NCI-H69 (cell line): ENCODE data around the gene LANCL2.
"Not testable (repeated sequence)": the region's sequence is repeated elsewhere in the genome, so short reads cannot be mapped to it uniquely, and the experiment has no call there.

Source experiments
- DNase-seq: peaks from one replicate; lab custom pipeline; 2025; lab: John Stamatoyannopoulos, UW

LANCL2 gene, protein sequence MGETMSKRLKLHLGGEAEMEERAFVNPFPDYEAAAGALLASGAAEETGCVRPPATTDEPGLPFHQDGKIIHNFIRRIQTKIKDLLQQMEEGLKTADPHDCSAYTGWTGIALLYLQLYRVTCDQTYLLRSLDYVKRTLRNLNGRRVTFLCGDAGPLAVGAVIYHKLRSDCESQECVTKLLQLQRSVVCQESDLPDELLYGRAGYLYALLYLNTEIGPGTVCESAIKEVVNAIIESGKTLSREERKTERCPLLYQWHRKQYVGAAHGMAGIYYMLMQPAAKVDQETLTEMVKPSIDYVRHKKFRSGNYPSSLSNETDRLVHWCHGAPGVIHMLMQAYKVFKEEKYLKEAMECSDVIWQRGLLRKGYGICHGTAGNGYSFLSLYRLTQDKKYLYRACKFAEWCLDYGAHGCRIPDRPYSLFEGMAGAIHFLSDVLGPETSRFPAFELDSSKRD

DNA sequence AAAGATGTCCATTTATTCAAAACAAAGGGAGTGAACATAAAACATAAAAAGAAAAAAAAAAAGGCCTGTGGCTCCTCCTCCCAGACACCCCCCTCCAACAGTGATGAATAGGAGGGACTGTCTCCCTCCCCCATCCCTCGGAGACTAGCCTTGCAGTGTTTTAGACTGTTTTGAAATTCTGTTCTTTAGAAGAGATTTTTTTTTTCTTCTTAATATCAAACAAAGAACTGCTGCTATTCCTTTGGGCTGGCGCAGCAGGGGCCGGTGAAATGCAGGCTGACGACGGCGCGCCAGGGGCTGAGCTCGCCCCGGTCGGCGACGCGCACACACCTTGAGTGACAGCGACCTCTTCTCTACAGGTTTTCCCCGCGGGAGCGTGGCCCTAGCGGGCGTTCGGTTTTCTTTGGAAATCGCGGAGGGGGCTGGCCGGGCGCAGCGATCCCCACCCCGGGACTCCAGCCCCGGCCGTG, at the start of gene LANCL2:
LANCL2 (plus strand) TSS at position 133 of the 470 bp plus-strand sequence. CDS start 689 bp downstream, outside the sequence.
- DNase-seq: peak; percentile 88

DNA sequence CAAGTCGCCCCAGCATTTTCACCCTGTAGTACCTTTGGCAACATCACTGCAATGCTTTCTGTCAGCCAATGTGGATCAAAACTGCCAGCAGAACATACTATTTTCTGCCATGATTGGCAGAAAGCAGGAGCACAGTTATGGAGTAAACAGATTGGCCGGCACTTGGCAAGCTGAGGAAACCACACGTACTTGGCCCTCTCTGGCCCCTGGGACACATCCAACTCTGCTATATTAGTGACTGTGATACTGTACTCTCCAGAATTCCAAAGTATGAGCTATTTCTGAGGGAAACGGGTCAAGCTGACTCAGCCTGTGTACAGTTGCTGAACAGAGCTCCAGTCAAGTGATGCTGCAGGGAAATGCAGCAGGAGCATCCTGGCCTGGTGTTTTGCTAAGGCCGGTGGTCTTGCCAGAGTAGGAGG, 39.8 kb upstream of the LANCL2 start:
- no peak for DNase-seq

DNA sequence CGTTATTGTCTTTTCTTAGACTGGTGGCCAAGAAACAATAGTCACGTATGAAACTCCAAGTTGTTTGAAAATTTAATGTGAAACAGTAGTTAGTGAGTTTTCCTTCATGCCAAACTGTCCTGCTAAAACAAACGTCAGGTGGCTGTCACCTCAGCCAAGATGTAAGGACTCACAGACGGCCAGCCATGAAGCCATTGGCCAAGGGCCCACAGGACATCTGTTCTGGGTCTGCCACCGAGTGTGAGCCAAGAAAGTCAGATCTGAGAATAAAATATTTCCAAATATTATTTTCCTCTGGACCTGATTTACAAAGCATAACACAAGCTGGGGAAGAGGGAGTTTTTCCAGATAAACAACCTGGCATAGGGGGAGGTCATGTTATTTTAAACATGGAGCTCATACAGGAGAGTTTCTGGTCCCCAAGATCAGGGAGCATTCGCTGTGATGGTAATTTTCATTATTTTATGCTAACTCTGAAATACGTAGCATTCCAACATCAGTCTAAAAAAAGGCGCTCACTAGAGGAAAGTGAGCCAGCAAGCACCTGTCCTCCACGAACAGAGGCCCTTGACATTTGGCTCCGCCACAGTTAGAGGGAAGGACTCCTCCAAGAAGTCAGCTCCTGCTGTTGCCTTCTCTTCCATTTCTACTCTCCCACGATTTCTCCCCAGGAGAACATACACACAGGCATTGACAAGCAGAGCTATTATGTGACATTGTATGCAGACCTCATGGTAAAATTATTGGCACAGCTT, 38.9 kb upstream of the LANCL2 start:
- no peak for DNase-seq

DNA sequence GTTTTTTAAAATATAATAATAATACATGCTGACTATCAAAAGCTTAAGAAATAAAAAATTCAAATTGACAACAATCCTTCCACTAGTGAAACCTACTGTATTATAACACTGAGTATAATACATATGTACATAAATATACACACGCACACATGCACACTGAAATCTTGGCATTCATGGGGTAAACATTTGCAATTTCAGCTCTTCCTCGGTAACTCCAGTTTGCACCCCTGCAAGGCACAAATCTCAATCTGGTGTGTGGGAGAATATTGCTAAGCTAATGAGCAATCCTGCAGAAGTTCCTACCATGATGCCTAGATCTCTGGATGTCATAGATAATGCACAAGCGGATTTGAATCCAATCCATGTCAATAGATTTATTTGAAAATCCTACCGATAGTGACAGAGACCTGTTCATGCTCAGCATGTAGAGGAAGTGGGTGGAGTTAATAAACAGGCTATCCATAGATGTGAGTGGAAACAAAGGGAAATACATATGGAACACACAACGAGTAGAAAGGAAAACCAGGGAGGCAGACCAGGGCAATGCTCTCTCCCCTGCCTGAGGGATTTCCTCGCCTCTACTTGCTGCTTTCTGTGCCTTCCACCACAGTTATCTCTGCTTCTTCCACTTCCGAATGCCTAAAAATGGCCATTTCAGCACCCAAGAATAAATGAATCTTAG, 38.1 kb upstream of the LANCL2 start:
- no peak for DNase-seq

DNA sequence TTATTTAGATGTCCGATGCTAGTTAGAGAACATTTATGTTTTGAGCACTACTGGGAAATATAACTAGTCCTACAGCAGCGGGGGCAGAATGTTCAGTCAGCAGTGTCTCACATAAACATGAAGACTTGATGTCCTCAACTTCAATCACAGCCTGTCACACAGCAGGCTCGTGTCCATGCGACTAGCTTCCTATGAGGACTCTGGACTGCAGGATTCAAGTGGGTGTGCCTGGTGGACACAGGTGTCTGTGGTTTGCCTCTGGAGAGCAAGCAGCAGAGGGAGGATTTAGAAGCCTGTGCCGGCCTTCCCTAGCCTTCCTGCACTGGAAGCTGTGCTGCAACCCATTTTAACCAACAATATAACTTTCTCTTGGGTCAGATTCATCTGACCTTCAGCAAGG, 30.0 kb upstream of the LANCL2 start:
- DNase-seq: no peak

DNA sequence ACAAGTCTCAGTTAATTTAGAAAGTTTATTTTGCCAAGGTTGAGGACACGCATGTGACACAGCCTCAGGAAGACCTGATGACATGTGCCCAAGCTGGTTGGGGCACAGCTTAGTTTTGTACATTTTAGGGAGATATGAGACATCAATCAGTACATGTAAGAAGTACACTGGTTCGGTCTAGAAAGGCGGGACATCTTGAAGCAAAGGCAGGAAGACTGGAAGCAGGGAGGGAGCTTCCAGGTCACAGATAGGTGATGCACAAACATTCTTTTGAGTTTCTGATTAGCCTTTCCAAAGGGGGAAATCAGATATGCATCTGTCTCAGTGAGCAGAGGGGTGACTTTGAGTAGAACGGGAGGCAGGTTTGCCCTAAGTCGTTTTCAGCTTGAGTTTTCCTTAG, 29.4 kb upstream of the LANCL2 start:
- DNase-seq: no peak

DNA sequence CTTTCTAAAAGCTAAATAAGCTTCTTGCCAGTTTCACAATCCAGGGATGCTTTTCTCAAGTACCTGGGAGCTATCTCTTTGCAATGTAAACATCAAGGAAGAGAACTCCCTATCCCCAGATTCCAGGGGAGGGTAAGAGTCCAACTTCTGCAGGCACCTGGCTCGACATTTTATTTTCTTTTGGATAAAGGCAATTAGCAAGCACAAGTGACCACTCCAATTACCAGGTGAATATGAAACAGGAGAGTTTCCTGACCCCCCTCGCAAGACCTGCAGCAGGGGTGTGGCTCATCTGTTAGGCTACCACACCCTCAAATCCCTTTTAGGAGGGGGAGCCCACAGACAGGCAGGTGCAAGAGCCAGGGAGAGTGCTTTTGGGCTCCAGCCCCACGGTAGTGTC, 28.6 kb upstream of the LANCL2 start:
- no peak for DNase-seq

DNA sequence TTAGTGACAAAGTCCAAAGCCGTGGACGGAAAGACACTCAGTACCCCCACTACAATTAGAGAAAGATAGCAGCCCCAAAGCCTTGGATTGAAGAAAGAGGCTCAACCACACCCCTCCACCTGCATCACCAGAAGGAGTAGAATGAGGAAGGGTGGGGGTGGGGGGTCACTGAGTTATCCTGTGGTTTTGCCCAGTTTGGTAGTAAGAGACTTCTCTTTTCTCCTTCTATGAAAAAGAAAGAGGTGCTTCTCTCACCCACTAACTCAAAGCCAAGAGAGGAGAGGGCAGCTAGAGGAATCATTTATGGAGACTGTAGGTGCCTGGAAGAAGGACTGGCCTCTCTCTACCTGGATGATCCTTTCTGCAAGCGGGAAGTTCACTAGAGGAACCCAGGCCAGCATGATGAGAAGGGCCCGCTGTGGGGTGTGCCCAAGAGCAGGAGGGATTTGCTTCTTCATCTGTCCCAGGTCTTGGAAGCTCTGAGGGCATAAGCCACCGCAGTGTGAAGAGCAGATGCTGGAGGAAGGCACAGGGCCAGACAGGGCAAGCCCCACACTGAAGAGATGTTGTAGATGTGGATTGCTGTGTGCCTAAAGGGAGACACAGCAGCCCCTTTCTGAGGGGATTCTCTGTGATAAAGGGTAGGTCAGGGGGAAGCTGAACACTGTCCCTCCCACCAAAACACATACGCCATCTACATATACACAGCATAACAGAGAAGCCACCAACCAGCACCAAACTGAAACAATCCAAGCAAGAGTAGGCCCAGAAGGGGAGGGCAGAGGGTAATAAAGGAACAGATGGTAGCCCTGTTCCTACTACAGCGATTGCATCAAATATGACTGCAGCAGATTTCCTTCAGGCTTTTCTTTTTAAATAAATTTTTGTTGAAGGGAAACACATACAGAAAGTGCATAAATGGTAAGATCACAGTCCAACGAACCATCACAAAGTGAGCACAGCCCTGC, 25.8 kb upstream of the LANCL2 start:
- no peak for DNase-seq

DNA sequence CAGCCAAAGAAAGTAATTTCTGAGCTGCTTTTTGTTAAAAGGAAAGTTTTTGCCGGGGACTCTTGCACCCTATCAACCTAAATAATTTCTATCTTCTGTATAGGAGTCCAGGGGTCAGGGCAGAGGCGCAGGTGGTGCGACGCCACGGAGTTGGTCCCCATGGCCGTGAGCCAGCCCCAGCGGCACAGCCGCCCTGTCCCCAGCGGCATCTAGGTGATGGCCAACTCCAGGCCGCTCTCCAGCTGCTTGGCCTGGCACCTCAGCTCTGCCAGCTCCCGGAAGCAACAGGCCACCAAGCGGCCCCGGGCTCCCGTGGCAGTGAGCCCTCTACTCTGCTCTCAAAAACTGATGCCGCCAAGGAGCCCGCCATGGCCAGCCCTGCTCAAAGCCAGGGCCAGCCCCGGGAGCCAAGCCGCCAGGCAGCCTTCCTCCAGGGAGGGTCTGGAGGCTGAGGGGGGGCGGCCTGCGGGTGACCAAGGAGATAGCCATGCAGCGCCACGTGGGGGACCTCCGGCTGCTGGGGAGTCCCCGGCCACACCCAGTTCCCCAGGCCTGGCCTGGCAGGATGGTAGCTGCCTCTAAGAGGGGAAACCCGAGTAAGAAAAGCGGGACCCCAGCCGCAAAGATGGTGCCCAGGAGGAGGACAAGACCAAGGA, 22.8 kb upstream of the LANCL2 start:
- DNase-seq: no peak

DNA sequence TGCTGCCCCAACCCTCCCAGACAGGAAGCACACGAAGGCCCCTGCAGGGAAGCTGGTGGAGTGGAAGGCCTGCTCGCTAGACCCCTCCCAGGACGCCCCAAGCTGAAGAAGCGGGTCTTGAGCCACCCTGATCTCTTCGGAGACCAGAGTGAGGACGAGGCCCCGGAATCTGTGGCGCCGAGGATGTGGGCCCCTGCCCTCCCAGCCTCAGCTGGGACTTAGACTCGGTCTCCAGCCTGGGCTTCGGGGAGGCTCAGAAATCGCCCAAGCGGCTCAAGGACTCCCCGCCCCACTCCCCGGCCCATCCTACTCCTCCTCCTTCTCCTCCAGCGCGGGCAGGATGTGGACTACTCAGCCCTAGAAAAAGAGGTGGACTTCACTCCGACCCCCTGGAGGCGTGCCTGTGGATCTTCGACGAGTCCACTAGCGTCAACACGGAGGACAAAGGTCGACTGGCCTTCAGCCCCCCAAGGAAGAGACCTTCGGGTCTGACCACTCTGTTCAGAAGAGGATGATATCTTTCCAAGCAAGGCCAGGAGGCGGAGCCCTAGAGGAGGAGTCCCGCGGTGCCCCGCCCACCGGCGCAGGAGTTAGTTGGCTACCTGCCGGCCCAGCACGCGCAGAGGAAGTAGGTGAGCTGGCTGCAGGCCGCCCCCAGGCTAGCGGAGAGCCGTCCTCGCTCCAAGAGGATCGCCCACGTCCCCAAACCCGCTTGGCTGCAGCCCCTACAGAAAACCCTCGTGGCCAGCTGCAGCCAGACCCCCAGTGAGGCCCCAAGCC, 21.9 kb upstream of the LANCL2 start:
- DNase-seq: no peak

DNA sequence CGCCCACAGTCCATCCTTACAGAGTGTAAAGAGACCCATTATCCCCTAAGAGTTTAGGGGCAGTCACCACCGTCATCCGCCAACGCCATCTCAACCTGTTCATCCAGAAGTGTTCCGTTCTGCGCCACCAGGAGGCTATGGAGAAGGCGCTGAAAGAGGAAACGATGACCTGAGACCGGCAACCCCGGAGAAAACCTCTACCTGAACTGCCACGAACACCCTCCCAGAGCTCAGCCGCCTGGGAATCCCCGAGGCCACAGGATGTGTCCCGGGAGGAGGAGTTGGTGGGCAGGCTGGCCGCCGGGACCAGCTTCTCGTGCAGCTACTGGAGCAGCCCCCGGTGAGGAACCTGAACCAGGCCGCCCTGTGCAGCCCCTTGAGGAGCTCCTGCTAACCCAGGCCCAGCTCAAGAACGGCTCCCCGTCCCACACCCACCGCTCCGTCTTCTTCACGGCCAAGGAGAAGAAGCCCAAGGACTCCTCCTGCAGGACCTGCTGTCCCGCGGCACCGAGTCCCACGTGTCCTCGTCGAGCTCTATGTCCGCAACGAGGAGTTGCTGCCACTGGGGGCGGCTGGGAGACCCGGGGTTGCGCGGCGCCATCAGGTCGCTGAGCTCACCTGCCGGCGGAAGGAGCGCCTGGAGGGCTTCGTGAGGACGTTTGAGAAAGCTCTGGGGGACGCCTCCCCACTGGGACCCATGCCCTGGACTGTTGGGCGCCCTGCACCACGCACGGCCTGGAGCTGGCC, 21.1 kb upstream of the LANCL2 start:
- no peak for DNase-seq

DNA sequence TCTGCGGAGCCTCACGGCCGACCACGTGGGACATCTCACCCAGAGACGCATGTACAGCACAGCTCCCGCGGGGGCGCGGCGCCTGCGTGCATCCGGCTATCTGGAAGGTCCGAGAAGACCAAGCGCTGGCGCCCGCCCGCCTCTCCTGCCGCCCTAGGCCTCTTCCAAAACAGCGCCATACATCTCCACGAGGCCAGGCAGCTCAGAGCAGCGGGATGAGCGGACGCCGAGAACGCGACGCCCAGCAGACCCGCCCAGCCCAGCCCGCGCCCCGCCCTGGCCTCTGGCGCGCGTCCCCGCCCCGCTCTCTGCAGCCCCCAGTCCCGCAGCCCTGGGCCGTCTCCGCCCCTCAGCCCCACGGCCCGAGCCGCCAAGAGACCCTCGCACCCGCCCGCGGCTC, 20.3 kb upstream of the LANCL2 start:
- no peak for DNase-seq

DNA sequence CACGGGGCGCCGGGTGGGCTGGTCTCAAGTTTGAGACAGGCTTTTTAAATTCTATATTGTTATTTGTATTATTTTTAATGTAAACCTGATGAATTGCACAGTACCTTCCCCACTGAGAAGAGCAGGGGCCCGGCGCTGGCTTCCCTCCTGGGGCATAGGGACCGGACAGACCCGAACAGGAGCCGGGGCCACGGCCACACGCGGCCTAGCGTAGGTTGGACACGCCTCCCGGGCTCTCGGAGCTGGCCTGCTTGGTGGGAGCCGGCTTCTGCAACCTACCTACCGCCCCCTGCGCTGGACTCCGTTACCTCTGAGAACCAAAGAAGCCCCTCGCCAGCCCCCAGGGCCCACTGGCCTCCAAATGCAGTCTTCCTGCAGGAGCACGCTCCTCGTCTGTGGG, 19.8 kb upstream of the LANCL2 start:
- no peak for DNase-seq

DNA sequence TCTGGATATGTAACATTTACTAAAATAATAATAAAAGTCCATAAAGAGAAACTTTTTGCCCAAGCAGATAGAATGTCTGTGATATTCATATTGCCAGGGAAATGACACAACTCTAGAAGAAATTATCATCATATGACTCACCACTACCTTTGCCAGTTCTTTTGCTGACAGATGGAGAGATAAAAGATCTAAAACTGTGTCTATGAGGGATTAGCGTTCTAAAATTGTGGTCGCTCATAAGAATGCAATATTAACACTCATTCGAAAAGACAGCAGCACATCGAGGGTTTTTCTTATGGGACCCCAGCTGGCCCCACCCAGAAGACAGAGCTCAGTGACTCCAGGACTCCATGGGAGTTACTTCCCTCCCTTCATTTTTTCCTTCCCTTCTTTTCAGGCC, 16.6 kb upstream of the LANCL2 start:
- no peak for DNase-seq

DNA sequence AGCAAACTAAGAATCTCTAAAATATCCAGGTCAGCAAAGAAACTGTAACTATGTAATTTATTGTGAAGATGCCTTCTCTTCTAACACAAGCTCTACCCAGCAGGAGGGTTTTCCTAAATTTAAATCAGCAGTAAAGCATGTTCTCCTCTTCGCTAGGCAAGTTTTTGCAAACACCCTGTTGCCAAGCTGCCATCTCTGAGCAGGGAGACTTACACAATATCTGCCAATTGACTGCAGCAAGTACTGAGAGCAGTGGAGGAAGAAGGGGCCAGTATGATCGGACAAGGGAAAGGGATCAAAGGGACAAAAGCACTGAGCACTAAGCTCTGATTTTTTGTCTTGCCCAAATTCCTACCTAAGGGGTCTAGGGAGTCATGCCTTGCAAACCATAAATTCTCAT, 16.0 kb upstream of the LANCL2 start:
- DNase-seq: no peak

DNA sequence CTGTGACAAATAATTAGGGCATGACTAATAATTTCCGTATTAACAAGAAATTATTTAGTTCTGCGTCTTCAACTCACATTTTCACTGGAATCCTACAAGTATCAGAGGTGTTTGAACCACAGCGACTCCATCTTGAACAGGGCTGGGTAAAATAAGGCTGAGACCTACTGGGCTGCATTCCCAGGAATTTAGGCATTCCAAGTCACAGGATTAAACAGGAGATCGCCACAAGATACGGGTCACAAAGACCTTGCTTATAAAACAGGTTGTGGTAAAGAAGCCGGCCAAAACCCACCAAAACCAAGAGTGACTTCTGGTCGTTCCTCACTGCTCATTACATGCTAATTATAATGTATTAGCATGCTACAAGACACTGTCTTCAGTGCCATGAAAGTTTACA, 14.9 kb upstream of the LANCL2 start:
- DNase-seq: no peak

DNA sequence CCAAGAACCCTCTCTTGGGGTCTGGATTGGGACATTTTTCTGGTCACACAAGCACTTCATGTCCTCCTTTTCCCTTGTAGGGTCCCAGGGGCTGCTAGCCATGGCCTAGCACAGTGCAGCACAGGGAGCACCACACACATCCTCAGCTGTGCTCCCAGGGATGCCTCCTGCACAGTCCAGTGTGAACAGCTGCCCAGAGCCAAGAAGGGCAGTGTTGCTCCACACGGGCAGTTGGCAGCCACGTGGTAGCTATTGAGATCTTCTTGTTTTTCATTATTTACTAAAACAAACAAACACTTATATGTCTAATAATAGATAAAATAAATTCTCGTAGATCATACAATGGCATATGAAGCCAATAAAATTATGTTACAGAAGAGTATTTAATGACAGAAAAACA, 13.9 kb upstream of the LANCL2 start:
- no peak for DNase-seq

DNA sequence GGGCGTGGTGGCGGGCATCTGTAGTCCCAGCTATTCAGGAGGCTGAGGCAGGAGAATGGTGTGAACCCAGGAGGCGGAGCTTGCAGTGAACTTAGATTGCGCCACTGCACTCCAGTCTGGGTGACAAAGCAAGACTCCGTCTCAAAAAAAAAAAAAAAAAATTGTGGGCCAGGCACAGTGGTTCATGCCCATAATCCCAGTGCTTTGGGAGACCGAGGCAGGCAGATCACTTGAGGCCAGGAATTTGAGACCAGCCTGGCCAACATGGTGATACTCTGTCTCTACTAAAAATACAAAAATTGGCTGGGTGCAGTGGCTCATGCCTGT, 12.2 kb upstream of the LANCL2 start:
- not testable (repeated sequence) for DNase-seq

DNA sequence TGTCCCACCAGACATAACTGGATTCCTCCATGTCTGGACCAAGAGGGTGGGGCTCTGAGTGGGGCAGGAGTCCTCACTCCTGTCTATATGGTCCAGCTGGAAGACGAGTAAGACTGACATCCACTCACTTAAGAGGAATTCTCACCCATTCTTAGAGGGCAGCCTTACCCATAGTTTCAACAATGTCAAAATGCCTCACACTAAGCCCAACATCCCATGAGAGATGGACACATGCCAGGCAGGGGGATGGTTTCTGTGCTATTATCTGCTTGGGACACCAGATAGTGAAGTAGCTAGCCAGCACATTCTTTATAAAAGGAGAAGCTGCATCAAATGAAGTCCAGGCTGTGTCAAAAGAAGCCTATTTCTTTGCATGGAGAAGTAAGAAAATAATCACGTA, 4.7 kb upstream of the LANCL2 start:
- DNase-seq: no peak

DNA sequence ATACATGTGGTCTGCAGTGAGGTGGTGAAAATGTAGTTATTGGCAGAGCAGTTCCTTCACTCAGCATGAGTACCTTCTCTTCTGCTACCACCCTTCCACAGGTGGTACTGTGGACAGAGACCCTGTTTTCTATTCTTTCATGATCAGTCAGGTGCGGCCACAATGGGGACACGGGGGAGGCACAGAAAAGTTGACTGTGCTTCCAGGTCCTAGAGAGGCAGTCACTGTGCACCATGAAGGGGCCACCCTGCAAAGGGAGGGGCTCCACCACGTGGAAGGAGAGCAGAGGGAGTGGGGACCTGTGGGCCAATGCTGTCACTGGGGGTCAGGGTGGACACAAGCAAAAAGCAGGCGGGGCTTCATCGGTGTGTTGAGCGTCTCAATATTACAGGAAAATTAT, 3.6 kb upstream of the LANCL2 start:
- no peak for DNase-seq
